ENCODE results near the gene KDSR. TPM values are rescaled to one million over a fixed set of nuclear protein-coding genes. Genes with fewer than 3 reads are reported as not detected.

KDSR gene
- total RNA-seq, 1 experiment from 2014 or later: 26.8 TPM

GRCh38 chr18:63292831-63293683 lies 73.9 kb downstream of the KDSR start:
- CTCF ChIA-PET: no interaction called here
- Mint-ChIP-seq H3K27me3 (ENCODE audit: insufficient read depth, unreplicated experiment) (no peaks in the 10 kb centered on the region), H3K9me3 (ENCODE audit: unreplicated experiment) (no peaks in the 10 kb centered on the region), H3K4me3 (ENCODE audit: unreplicated experiment) (no peak overlapping the region), H3K27ac (ENCODE audit: unreplicated experiment) (no peak overlapping the region), H3K4me1 (ENCODE audit: low read depth, unreplicated experiment) (no peaks in the 10 kb centered on the region), H3K36me3 (ENCODE audit: insufficient read depth, unreplicated experiment) (no peaks in the 10 kb centered on the region)
- H3K4me1 ChIP-seq: no peaks in the 10 kb centered on the region
- intact Hi-C loops (cut with micrococcal nuclease; ENCODE audit: unreplicated experiment): no loop called here
- POLR2A ChIA-PET: no interaction called here
- H3K4me3 ChIP-seq (ENCODE audit: low read depth, low read length): no peak overlapping the region
- TF ChIP-seq, protein P1, sequence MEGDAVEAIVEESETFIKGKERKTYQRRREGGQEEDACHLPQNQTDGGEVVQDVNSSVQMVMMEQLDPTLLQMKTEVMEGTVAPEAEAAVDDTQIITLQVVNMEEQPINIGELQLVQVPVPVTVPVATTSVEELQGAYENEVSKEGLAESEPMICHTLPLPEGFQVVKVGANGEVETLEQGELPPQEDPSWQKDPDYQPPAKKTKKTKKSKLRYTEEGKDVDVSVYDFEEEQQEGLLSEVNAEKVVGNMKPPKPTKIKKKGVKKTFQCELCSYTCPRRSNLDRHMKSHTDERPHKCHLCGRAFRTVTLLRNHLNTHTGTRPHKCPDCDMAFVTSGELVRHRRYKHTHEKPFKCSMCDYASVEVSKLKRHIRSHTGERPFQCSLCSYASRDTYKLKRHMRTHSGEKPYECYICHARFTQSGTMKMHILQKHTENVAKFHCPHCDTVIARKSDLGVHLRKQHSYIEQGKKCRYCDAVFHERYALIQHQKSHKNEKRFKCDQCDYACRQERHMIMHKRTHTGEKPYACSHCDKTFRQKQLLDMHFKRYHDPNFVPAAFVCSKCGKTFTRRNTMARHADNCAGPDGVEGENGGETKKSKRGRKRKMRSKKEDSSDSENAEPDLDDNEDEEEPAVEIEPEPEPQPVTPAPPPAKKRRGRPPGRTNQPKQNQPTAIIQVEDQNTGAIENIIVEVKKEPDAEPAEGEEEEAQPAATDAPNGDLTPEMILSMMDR (IDR thresholded peaks at IDR 0.05; ENCODE audit: insufficient read depth in 1 of 2, low read depth in 1 of 2, low read length in 1 of 2, severe bottlenecking in 1 of 2, unreplicated experiment in 1 of 2): no peak
- BruUV-seq (replicated peaks): no TSS peak
- H3K36me3 ChIP-seq (ENCODE audit: control insufficient read depth, insufficient read depth, low read length): no peaks in the 10 kb centered on the region
- no peaks in the 10 kb centered on the region for H3K9me3 ChIP-seq
- no peaks in the 10 kb centered on the region for H3K27me3 ChIP-seq (replicated peaks; ENCODE audit: control insufficient read depth, insufficient read depth, low read length)
- no peak for DNase-seq

GRCh38 chr18:63291278-63291677 lies 75.7 kb downstream of the KDSR start:
- Mint-ChIP-seq H3K36me3 (ENCODE audit: insufficient read depth, unreplicated experiment) (no peaks in the 10 kb centered on the region), H3K27me3 (ENCODE audit: insufficient read depth, unreplicated experiment) (no peaks in the 10 kb centered on the region), H3K9me3 (ENCODE audit: unreplicated experiment) (no peaks in the 10 kb centered on the region), H3K27ac (ENCODE audit: unreplicated experiment) (no peak overlapping the region), H3K4me1 (ENCODE audit: low read depth, unreplicated experiment) (no peaks in the 10 kb centered on the region), H3K4me3 (ENCODE audit: unreplicated experiment) (no peak overlapping the region)
- TF ChIP-seq, protein P1 (IDR thresholded peaks at IDR 0.05; ENCODE audit: insufficient read depth in 1 of 2, low read depth in 1 of 2, low read length in 1 of 2, severe bottlenecking in 1 of 2, unreplicated experiment in 1 of 2): no peak
- no peaks in the 10 kb centered on the region for H3K36me3 ChIP-seq (ENCODE audit: control insufficient read depth, insufficient read depth, low read length)
- ChIA-PET POLR2A (no interaction called here), CTCF (no interaction called here)
- no peaks in the 10 kb centered on the region for H3K9me3 ChIP-seq
- no peak overlapping the region for H3K4me3 ChIP-seq (ENCODE audit: low read depth, low read length)
- no peaks in the 10 kb centered on the region for H3K4me1 ChIP-seq
- DNase-seq: no peak
- no TSS peak for BruUV-seq (replicated peaks)
- no peaks in the 10 kb centered on the region for H3K27me3 ChIP-seq (replicated peaks; ENCODE audit: control insufficient read depth, insufficient read depth, low read length)
- intact Hi-C loops (cut with micrococcal nuclease; ENCODE audit: unreplicated experiment): no loop called here

- no peaks in the 10 kb centered on the region for H3K4me1 Mint-ChIP-seq (ENCODE audit: low read depth, unreplicated experiment)
- no peak for DNase-seq
- no peaks in the 10 kb centered on the region for H3K27me3 Mint-ChIP-seq (ENCODE audit: insufficient read depth, unreplicated experiment)
- H3K9me3 ChIP-seq: no peaks in the 10 kb centered on the region
- H3K27me3 ChIP-seq (replicated peaks; ENCODE audit: control insufficient read depth, insufficient read depth, low read length): no peaks in the 10 kb centered on the region
- no peaks in the 10 kb centered on the region for H3K4me1 ChIP-seq
- H3K4me3 ChIP-seq (ENCODE audit: low read depth, low read length): no peak overlapping the region
- H3K9me3 Mint-ChIP-seq (ENCODE audit: unreplicated experiment): no peaks in the 10 kb centered on the region
- intact Hi-C loops (cut with micrococcal nuclease; ENCODE audit: unreplicated experiment): no loop called here
- no peaks in the 10 kb centered on the region for H3K36me3 ChIP-seq (ENCODE audit: control insufficient read depth, insufficient read depth, low read length)
- no peak overlapping the region for H3K27ac Mint-ChIP-seq (ENCODE audit: unreplicated experiment)
- no TSS peak for BruUV-seq (replicated peaks)
- H3K36me3 Mint-ChIP-seq (ENCODE audit: insufficient read depth, unreplicated experiment): no peaks in the 10 kb centered on the region
- TF ChIP-seq, protein P1 (IDR thresholded peaks at IDR 0.05; ENCODE audit: insufficient read depth in 1 of 2, low read depth in 1 of 2, low read length in 1 of 2, severe bottlenecking in 1 of 2, unreplicated experiment in 1 of 2): no peak
- no peak overlapping the region for H3K4me3 Mint-ChIP-seq (ENCODE audit: unreplicated experiment)
- POLR2A ChIA-PET: no interaction called here
- CTCF ChIA-PET: no interaction called here
Observed at GRCh38 chr18:63290821-63291200, 76.2 kb downstream of the KDSR start.
